GM19035 (cell line): ENCODE measurements around the gene ZC3H8.

Experiments used
- ATAC-seq: cut with Tn5 transposase; IDR thresholded peaks from one replicate; pipeline ENCODE4 v1.9.1; 2021; ENCODE audit not compliant: unreplicated experiment

The ZC3H8 gene

GRCh38 chr2:112197868-112198267, 57.0 kb downstream of the ZC3H8 start:
- ATAC-seq = no peak

GRCh38 chr2:112195950-112196349, 58.9 kb downstream of the ZC3H8 start:
- ATAC-seq = no peak

DNA sequence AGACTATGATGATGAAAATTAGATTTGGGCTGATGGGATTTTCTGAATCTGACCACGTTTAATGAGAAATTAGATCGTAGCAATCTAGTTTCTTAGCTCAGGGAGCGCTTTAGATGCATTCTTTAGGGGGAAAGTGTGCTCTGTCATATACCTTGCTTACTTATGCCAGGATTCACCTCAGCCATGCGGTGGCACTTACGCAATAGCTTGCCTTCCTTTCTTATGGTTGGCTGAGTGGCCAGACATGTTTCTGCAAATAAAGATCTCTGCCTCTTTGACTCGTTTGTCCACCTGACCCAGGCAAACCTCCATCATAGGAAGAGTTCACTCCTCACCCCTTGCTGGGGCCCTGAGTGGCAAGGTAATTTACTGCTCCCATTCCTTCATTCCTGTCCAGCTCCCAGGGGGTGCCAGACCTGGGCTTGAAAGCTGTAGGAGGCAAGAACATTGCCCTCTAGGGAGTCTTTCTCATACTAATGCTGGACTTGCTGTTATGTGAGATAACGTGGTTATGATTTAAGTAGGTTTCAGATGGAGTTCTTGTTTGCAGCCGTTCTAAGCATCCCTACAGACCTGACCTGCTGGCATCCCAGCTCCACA, 59.6 kb downstream of the ZC3H8 start:
- ATAC-seq = no peak

DNA sequence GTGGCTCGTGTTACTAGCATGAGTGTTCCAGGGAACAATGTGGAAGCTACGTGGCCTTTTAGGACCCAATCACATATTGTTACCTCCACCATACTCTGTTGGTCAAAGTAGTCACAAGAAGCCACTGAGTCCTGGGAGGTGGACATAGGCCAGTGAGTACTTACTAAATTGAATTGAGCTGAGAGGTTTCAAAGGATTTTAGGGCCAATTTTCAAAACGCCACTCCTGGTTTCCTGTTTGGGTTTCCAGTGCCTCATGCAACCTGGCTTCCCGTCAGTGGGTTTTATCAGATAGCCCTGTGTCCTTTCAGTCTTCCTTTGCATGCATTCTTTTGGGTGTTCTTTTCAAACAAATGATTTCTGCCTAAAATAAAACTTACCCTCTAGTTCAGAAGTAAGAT, 60.4 kb downstream of the ZC3H8 start:
- ATAC-seq = no peak

DNA sequence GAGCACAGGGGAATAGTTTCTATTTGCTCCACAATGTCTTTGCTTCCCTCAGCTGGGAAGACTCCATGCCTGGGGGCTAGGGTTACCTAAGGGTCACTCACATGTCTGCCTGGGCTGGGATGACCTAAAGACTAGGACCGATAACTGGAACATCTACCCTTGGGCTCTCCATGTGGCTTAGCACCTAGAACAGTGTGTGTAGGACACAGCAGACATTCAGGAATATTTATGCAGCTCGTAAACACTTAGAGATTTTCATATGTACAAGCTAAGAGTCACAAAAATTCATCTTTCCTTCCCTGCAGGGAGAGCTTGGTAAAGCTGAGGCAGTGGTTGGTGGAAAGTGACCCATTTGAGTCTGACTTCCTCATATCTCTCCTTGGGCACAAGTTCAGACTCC, 60.8 kb downstream of the ZC3H8 start:
- ATAC-seq = no peak

DNA sequence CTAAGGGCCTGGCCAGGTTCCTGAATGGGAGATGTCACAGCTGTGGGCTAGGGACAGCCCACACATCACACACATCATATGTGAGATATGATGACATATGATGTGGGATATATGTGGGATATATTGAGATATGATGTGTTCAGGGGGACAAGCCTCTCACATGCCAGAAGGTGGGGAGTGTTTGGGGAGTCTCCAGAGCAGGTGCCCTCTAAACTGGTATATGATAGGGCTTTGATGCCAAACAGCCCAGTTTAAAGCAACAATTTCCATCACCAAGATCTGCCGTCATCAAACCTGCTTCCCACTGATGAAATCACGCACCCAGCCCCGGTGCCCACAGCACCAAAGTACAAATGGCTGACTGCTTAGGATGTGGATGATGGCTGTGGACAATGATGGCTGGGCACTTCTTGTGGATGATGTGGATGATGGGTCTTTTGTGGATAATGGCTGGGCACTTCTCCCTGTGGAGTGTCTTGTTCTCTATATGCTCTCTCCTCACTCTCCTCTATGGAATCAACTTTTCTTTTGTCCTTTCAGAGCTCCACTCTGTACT, 65.8 kb downstream of the ZC3H8 start:
- no peak for ATAC-seq

GRCh38 chr2:112187805-112188596, 66.8 kb downstream of the ZC3H8 start:
- ATAC-seq = no peak

GRCh38 chr2:112187046-112187715, 67.7 kb downstream of the ZC3H8 start:
- ATAC-seq = no peak

- no peak for ATAC-seq
Observed at GRCh38 chr2:112185131-112185530, 69.7 kb downstream of the ZC3H8 start.

DNA sequence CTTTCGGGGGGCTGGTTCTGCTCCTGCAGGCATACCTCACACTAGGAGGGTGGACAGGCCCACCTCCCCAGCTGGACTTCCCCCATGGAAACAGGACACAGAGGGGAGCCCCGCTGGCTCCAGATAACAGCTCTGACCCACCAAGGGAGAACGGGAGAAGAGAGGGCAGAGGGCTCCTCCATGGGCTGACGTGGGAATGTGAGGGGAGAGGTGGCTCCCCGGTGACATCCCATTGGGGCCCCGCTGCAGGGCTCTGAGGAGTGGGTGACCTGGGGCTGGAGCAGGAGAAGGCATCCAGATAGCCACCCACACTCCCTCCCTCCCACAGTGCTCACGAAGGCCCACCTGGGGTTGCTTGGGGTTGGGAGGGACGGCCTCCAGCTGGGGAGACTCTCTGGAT, 70.7 kb downstream of the ZC3H8 start:
- no peak for ATAC-seq

DNA sequence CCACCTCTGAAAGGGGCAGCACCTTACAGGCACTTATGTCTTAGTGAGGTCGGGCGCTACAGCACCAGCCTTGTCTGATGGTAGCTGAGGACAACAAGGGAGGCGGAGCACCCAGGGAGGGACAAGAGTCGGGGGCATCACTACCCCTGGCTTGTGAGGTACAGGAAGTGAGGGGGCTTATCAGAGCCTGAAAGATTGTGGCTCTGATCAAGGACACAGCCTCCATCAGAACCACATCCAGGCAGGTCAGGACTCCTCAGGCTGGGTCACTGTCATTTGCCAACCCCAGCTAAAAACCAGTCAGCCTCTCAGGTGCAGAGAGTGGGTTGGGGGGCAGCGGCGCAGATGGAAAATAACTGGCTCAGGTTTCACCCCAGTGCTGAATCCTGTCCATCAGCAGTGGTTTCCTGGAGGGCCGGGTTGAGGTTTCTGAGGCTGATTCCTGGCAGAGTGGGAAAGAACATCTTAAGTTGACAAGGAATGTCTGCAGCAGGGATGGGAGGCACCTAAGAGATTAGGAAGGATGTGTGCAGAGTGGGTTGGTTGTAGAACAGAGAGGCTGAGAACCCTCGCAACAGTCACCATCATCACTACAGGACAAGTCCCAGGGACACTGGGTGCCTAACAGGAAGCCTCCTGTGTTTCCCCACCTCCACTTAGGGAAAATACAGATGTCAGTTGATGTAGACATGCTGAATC, 71.4 kb downstream of the ZC3H8 start:
- no peak for ATAC-seq

- ATAC-seq = no peak
Observed at GRCh38 chr2:112182581-112183034, 72.2 kb downstream of the ZC3H8 start.

GRCh38 chr2:112181571-112182290, 73.1 kb downstream of the ZC3H8 start:
- ATAC-seq = no peak

GRCh38 chr2:112175958-112176573, 78.8 kb downstream of the ZC3H8 start:
- ATAC-seq = no peak

DNA sequence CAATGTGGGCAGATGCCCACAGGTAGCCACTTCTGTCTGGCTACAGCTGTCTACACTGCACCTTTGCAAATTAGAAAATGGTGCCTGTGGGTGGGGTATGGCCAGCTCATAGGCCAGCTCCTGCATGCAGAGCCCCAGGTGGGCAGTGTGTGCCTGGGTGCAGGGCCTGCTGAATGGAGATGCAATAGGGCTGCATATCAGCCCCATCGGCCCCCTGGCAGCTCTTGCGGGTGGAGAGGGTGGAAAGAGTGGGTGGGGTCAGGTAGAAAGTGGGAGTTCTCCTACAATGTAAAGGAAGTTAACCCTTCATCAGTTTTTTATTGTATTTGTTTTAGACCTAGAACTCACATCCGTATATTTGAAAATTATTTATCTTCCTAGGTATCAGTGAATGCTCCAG, 79.5 kb downstream of the ZC3H8 start:
- ATAC-seq = no peak

DNA sequence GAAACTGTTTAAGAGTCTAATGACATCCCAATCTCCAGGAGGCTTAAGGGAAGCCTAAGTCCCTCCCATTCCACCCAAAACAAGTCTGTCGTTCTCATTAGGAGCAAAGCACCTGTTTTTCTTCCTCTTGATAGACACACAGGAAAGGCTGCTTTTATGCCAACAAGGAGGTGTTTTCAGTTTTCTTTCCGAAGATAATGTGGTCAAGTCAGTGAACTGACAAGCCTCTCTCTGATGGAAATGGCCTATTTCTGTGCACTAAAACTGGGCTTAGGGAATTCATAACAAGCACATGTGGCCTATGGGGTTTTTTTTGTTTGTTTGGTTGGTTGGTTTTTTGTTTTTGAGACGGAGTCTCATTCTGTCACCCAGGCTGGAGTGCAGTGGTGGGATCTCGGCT, 80.5 kb downstream of the ZC3H8 start:
- ATAC-seq = no peak

DNA sequence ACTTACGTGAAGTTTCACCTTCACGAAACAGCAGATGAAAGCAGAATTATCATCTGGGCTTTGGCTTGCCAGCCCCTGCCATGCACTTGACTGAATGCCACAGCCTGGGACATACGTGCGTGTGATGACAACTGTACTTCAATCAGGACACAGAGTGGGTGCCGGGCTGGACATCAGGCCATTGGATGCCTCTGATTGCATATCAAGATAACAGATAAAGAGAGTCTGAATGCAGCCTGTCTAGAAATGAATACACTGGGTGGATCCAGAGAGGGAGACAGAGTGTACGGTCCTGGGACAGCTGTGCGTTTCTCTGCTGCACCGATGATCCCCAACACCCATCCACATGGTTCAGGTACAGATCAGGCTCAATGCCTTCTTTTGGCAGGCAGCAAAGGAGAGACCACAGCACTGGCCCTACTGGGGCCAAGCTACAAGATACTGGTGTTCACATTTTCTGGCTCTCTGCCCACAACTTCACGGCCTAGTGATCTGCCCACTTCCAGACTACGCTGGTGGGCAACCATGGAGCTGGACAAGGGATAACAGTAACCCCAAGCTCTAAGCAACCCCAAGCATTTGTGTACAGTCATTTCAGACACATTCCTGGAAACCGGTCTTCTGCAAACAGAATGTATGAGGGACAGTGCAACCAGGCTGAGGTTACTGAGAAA, 81.1 kb downstream of the ZC3H8 start:
- ATAC-seq = no peak

GRCh38 chr2:112170495-112170894, 84.3 kb downstream of the ZC3H8 start:
- no peak for ATAC-seq

DNA sequence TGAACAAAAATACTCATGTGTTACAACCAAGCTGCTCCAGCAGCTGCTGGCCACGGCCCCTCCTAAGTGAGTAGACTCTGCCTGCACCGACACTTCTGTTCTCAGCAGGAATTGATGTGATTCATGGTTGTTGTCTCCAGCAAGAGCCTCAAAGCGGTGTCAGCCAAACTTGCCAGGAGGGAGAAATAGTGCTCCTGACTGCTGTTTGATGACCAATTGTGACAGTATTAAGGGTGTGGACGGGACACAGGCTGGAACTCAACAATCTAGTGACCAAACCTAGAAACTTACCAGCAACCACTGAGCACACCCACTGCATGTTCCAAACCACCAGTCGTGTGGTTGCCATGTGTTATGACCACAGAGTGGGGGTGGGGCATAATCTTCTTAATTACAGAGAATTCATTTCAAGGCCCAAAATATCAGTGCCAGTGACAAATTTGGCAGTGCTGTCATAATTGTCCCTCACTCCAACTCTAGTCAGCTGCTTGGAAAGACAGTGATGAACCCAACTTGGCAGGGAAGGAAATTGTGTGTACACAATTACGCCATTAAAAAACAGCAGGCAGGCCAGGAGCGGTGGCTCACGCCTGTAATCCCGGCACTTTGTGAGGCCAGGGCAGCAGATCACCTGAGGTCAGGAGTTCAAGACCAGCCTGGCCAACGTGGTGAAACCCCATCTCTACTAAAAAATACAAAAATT, 86.3 kb downstream of the ZC3H8 start:
- no peak for ATAC-seq
